H9 (cell line): ENCODE results near the gene CYREN. TPM values are rescaled to one million over a fixed set of nuclear protein-coding genes. Genes with fewer than 3 reads are reported as not detected.
A peak's percentile ranks its signal among the peaks of the same experiment; 100 is the strongest.

Source experiments
- DNase-seq: peaks from one replicate; pipeline ENCODE4 v3.0.0-alpha.2; 2017
- H2AFZ ChIP-seq: one replicate; pipeline ENCODE4 v1.6.1; 2013; ENCODE audit warnings: mild to moderate bottlenecking, low read length, control low read depth, moderate library complexity
- H2AK5ac ChIP-seq: 2 replicates; pipeline ENCODE4 v1.6.1; 2013; ENCODE audit warnings: low read length, control low read depth, mixed read lengths; ENCODE audit not compliant: insufficient read length
- H2BK120ac ChIP-seq: one replicate; pipeline ENCODE4 v1.6.1; 2013; ENCODE audit warnings: low read depth, mild to moderate bottlenecking, low read length, control low read depth, inconsistent platforms; ENCODE audit not compliant: poor library complexity, severe bottlenecking
- H2BK12ac ChIP-seq: 2 replicates; pipeline ENCODE4 v1.6.1; 2013; ENCODE audit warnings: low read length, control low read depth, mixed read lengths, low read depth; ENCODE audit not compliant: insufficient read length
- H2BK15ac ChIP-seq: 2 replicates; pipeline ENCODE4 v1.6.1; 2013; ENCODE audit warnings: low read depth, low read length, control low read depth
- H2BK20ac ChIP-seq: one replicate; pipeline ENCODE4 v1.6.1; 2013; ENCODE audit warnings: low read depth, mild to moderate bottlenecking, low read length, control low read depth, inconsistent platforms; ENCODE audit not compliant: poor library complexity, severe bottlenecking
- H2BK5ac ChIP-seq: 2 replicates; pipeline ENCODE4 v1.6.1; 2013; ENCODE audit warnings: low read length, control low read depth, mixed read lengths; ENCODE audit not compliant: insufficient read length
- H3K14ac ChIP-seq: 2 replicates; pipeline ENCODE4 v1.6.1; 2013; ENCODE audit warnings: low read length, control low read depth; ENCODE audit not compliant: insufficient read depth
- H3K18ac ChIP-seq: 2 replicates; pipeline ENCODE4 v1.6.1; 2013; ENCODE audit warnings: low read depth, mild to moderate bottlenecking, mixed read lengths, low read length, control low read depth; ENCODE audit not compliant: insufficient read length
- H3K23ac ChIP-seq: 2 replicates; pipeline ENCODE4 v1.6.1; 2013; ENCODE audit warnings: low read length, control low read depth, mixed read lengths, low read depth; ENCODE audit not compliant: insufficient read length
- H3K23me2 ChIP-seq: 2 replicates; pipeline ENCODE4 v1.6.1; 2013; ENCODE audit warnings: low read depth, mild to moderate bottlenecking, mixed read lengths, low read length, control low read depth; ENCODE audit not compliant: insufficient read length, poor library complexity, severe bottlenecking
- H3K27ac ChIP-seq: 2 replicates; pipeline ENCODE4 v1.5.1; 2013; ENCODE audit warnings: low read length, control low read depth, mixed read lengths, low read depth; ENCODE audit not compliant: insufficient read length
- H3K27me3 ChIP-seq: 2 replicates; pipeline ENCODE4 v1.6.1; 2013; ENCODE audit warnings: low read length, control low read depth, inconsistent platforms; ENCODE audit not compliant: insufficient read depth
- H3K4ac ChIP-seq: 2 replicates; pipeline ENCODE4 v1.6.1; 2013; ENCODE audit warnings: low read depth, mild to moderate bottlenecking, control low read depth, inconsistent platforms, low read length, moderate library complexity
- H3K4me1 ChIP-seq: 2 replicates; pipeline ENCODE4 v1.6.1; 2013; ENCODE audit warnings: low read length, control low read depth, inconsistent platforms; ENCODE audit not compliant: insufficient read depth
- H3K4me2 ChIP-seq: 2 replicates; pipeline ENCODE4 v1.6.1; 2013; ENCODE audit warnings: low read length, control low read depth, mixed read lengths; ENCODE audit not compliant: insufficient read length, insufficient read depth
- H3K56ac ChIP-seq: 2 replicates; pipeline ENCODE4 v1.6.1; 2013; ENCODE audit warnings: low read depth, mild to moderate bottlenecking, mixed read lengths, low read length, control low read depth; ENCODE audit not compliant: insufficient read length
- H3K79me1 ChIP-seq: 2 replicates; pipeline ENCODE4 v1.6.1; 2013; ENCODE audit warnings: low read depth, mild to moderate bottlenecking, moderate library complexity, low read length, control low read depth, inconsistent platforms; ENCODE audit not compliant: insufficient read depth, poor library complexity, severe bottlenecking
- H3K79me2 ChIP-seq: 2 replicates; pipeline ENCODE4 v1.6.1; 2013; ENCODE audit warnings: low read length, control low read depth, inconsistent platforms; ENCODE audit not compliant: insufficient read depth
- H3K9ac ChIP-seq: 2 replicates; pipeline ENCODE4 v1.6.1; 2013; ENCODE audit warnings: low read length, control low read depth, mixed read lengths; ENCODE audit not compliant: insufficient read length; ENCODE audit errors: extremely low read depth
- H3K9me3 ChIP-seq: one replicate; pipeline ENCODE4 v1.6.1; 2013; ENCODE audit warnings: low read depth, low read length, inconsistent platforms; ENCODE audit not compliant: control insufficient read depth
- H3T11ph ChIP-seq: one replicate; pipeline ENCODE4 v1.6.1; 2013; ENCODE audit warnings: mild to moderate bottlenecking, low read length, control low read depth, inconsistent platforms
- H4K20me1 ChIP-seq: one replicate; pipeline ENCODE4 v1.6.1; 2013; ENCODE audit not compliant: control insufficient read depth, insufficient read length, insufficient read depth
- H4K5ac ChIP-seq: 2 replicates; pipeline ENCODE4 v1.6.1; 2013; ENCODE audit warnings: low read depth, mild to moderate bottlenecking, mixed read lengths, low read length, control low read depth; ENCODE audit not compliant: insufficient read length
- H4K8ac ChIP-seq: replicated peaks from 2 replicates; pipeline ENCODE4 v1.6.1; 2013; ENCODE audit warnings: low read length, control low read depth, mixed read lengths, low read depth; ENCODE audit not compliant: insufficient read length
- H4K91ac ChIP-seq: 2 replicates; pipeline ENCODE4 v1.6.1; 2013; ENCODE audit warnings: low read depth, mild to moderate bottlenecking, moderate library complexity, mixed read lengths, low read length, control low read depth; ENCODE audit not compliant: insufficient read length
- H3K27ac Mint-ChIP-seq, 3 experiments: 2 replicates in 2 of 3; 3 replicates in 1 of 3; pipeline ENCODE4 v1.8.0; 2020 to 2021; ENCODE audit warnings: mixed read lengths in 3 of 3, mild to moderate bottlenecking in 1 of 3, moderate library complexity in 1 of 3
- H3K27me3 Mint-ChIP-seq: 2 replicates; pipeline ENCODE4 v1.8.0; 2021; ENCODE audit warnings: low read depth, mild to moderate bottlenecking, moderate library complexity, mixed read lengths
- H3K36me3 Mint-ChIP-seq, 3 experiments: 2 replicates in 2 of 3; 3 replicates in 1 of 3; pipeline ENCODE4 v1.8.0; 2020 to 2021; ENCODE audit warnings: low read depth in 3 of 3, mixed read lengths in 3 of 3; ENCODE audit not compliant: insufficient read depth in 1 of 3
- H3K4me1 Mint-ChIP-seq, 2 experiments: 2 replicates each; pipeline ENCODE4 v1.8.0; 2020; ENCODE audit warnings: mixed read lengths in 2 of 2
- H3K4me3 Mint-ChIP-seq, 2 experiments: 2 replicates in 1 of 2; 3 replicates in 1 of 2; pipeline ENCODE4 v1.8.0; 2020 to 2021; ENCODE audit warnings: mild to moderate bottlenecking in 2 of 2, mixed read lengths in 2 of 2, moderate library complexity in 1 of 2
- H3K9me3 Mint-ChIP-seq, 2 experiments: 2 replicates in 1 of 2; 3 replicates in 1 of 2; pipeline ENCODE4 v1.8.0; 2020; ENCODE audit warnings: mild to moderate bottlenecking in 2 of 2, mixed read lengths in 2 of 2, moderate library complexity in 1 of 2
- WGBS: extraction: QIAGEN DNeasy Blood & Tissue Kit; methylation state at CpG from one replicate; pipeline ENCODE4 v1.1.7; 2013; ENCODE audit warnings: missing lambda C conversion rate, low lambda C conversion rate, mixed read lengths; ENCODE audit not compliant: insufficient read length; ENCODE audit errors: extremely low coverage; 5-methylcytosine and 5-hydroxymethylcytosine counted together
- total RNA-seq: library from RNA; stranded (reverse); gene quantifications from 2 replicates; pipeline ENCODE4 v1.2.1, GENCODE V29; 2021
- TF ChIP-seq, protein P1 (sequence below): fragments of 200-600 bp; sonication (generic); conservative IDR thresholded peaks from 3 replicates; pipeline ENCODE4 v1.8.0; 2021; ENCODE audit warnings: antibody characterized with exemption, mild to moderate bottlenecking

Gene CYREN
- total RNA-seq, 1 experiment from 2014 or later: 72.0 TPM

DNA sequence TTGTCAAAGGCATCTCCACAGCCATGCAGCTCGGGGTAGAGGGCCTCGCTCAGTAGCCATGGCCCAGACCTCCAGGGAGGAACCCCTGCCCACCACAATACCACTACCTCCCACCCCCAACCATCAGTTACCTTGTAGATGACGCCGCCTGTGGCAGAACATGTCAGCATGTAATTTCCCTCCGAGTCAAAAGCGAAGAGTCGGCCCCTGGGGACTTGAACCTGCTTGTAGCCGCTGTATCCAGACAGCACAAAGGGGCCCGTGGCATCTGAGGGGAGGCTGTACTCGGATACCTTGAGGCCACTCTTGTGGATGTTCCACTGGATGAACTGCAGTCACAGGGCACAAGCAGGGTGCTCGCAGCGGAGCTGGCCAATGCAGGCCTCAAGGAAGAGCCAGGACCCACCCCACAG is 16.3 kb upstream of the CYREN start:
- Histone ChIP-seq H3K4ac (no peak overlapping the region), H3K14ac (no peak overlapping the region), H3T11ph (no peak overlapping the region), H3K27me3 (no peaks in the 10 kb centered on the region), H2BK15ac (no peak overlapping the region), H3K27ac (no peak overlapping the region), H3K18ac (no peak overlapping the region), H3K4me1 (no peaks in the 10 kb centered on the region), H2BK120ac (no peak overlapping the region), H4K8ac (no peak overlapping the region), H2BK20ac (no peak overlapping the region), H2BK5ac (no peak overlapping the region), H3K56ac (no peak overlapping the region), H3K9me3 (peaks cover 6% of the 10 kb centered on the region), H3K79me1 (no peaks in the 10 kb centered on the region), H4K91ac (no peak overlapping the region), H2AFZ (no peak overlapping the region), H3K23ac (no peak overlapping the region), H2AK5ac (no peak overlapping the region), H3K4me2 (no peak overlapping the region), H2BK12ac (no peak overlapping the region), H4K20me1 (no peaks in the 10 kb centered on the region), H3K23me2 (no peaks in the 10 kb centered on the region), H3K79me2 (no peaks in the 10 kb centered on the region), H3K9ac (no peak overlapping the region), H4K5ac (no peak overlapping the region)
- no peaks in the 10 kb centered on the region for H3K4me1 Mint-ChIP-seq
- H3K36me3 Mint-ChIP-seq: peaks cover 16 to 77% (median 52%) of the 10 kb centered on the region in 3 experiments
- H3K27me3 Mint-ChIP-seq: no peaks in the 10 kb centered on the region
- DNase-seq: no peak
- no CpG with 5 or more reads among the region's 12 CpGs for WGBS
- H3K4me3 Mint-ChIP-seq: no peak overlapping the region
- H3K27ac Mint-ChIP-seq: peak overlapping the region in 2 of 3 experiments; percentile 27 to 39; a peak in 1 of 7 replicates
- H3K9me3 Mint-ChIP-seq: peaks cover 12% of the 10 kb centered on the region in 2 experiments
- TF ChIP-seq, protein P1, sequence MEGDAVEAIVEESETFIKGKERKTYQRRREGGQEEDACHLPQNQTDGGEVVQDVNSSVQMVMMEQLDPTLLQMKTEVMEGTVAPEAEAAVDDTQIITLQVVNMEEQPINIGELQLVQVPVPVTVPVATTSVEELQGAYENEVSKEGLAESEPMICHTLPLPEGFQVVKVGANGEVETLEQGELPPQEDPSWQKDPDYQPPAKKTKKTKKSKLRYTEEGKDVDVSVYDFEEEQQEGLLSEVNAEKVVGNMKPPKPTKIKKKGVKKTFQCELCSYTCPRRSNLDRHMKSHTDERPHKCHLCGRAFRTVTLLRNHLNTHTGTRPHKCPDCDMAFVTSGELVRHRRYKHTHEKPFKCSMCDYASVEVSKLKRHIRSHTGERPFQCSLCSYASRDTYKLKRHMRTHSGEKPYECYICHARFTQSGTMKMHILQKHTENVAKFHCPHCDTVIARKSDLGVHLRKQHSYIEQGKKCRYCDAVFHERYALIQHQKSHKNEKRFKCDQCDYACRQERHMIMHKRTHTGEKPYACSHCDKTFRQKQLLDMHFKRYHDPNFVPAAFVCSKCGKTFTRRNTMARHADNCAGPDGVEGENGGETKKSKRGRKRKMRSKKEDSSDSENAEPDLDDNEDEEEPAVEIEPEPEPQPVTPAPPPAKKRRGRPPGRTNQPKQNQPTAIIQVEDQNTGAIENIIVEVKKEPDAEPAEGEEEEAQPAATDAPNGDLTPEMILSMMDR: no peak
